Upper lobe of left lung (tissue), 4 donors: ENCODE results near the gene PRMT9.

Experiments
- EP300 ChIP-seq, 4 donors: sonication (generic); formaldehyde crosslinking; IDR thresholded peaks; one replicate each; pipeline ENCODE4 v1.5.1; 2017; ENCODE audit warnings: antibody characterized with exemption in 4 of 4, control low read depth in 2 of 4
- POLR2A ChIP-seq, 4 donors: fragments of 450-650 bp; IDR thresholded peaks; one replicate each; pipeline ENCODE4 v1.5.1; 2016 to 2017; ENCODE audit warnings: antibody characterized with exemption in 4 of 4, mild to moderate bottlenecking in 2 of 4
- POLR2AphosphoS5 ChIP-seq, 2 donors: sonication (generic); formaldehyde crosslinking; IDR thresholded peaks; one replicate each; pipeline ENCODE4 v1.5.1; 2017; ENCODE audit warnings: antibody characterized with exemption in 2 of 2
- TF ChIP-seq, protein P1 (sequence below), 6 experiments: fragments of 450-650 bp in 4 of 6; fragments of 200-600 bp in 2 of 6; sonication (generic) in 2 of 6; IDR thresholded peaks; one replicate each; pipeline ENCODE4 v1.5.1; 2016 to 2019; ENCODE audit warnings: antibody characterized with exemption in 6 of 6

DNA sequence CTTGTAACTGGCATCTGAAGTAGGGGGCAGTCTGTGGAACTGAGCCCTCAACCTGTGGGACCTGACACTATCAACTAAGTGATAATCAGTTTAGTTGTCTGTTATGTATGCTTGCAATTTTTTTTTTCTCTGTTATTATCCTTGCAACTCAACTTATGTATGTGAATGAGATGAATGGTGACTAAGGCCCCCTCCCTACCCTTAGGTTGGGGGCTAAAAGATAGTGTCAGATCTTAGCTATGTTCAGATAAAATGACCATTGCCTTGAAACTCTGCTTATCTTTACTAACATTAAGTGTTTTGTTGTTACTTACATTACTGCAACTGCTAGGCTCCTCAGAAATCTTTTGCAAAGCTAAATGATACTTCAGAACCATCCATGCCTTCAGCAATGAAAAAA is 35.3 kb downstream of the PRMT9 start:
- TF ChIP-seq POLR2AphosphoS5 (IDR thresholded peaks at IDR 0.05) (no peak), POLR2A (IDR thresholded peaks at IDR 0.05) (no peak), EP300 (IDR thresholded peaks at IDR 0.05) (no peak)
- TF ChIP-seq, protein P1, sequence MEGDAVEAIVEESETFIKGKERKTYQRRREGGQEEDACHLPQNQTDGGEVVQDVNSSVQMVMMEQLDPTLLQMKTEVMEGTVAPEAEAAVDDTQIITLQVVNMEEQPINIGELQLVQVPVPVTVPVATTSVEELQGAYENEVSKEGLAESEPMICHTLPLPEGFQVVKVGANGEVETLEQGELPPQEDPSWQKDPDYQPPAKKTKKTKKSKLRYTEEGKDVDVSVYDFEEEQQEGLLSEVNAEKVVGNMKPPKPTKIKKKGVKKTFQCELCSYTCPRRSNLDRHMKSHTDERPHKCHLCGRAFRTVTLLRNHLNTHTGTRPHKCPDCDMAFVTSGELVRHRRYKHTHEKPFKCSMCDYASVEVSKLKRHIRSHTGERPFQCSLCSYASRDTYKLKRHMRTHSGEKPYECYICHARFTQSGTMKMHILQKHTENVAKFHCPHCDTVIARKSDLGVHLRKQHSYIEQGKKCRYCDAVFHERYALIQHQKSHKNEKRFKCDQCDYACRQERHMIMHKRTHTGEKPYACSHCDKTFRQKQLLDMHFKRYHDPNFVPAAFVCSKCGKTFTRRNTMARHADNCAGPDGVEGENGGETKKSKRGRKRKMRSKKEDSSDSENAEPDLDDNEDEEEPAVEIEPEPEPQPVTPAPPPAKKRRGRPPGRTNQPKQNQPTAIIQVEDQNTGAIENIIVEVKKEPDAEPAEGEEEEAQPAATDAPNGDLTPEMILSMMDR (IDR thresholded peaks at IDR 0.05) = no peak
